Measurements from ENCODE around the gene LRRC32.

The LRRC32 gene

DNA sequence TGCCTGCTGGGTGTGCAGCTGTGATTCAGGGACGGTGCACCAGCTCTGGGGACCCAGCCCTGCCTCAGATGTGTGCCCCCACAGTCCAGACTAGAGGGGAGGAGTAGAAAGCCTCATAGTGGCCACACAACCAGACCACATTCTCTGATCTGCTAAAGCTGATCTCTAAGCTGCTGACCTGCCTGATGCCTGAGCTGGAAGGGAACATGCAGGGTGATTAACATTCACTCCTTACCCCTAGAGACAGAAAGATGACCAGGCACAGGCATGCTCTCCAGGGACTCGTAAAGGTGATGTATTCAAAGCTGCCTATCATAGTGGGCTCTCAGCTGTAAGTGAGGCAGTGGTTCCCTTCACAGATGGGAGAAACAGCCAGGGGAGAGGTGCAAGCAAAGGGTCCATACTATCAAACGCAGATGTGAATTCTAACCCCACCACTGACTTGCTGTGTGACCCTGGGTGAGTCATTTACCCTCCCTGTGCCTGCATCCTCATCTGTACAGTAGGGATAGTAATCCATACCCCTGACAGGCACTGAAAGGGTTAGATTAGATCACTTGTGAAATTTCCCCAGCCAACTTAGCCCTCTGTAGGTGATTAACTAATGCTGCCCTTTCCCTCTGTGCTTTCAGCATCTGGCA lies 29.0 kb upstream of the LRRC32 start:
- no peak for DNase-seq

DNA sequence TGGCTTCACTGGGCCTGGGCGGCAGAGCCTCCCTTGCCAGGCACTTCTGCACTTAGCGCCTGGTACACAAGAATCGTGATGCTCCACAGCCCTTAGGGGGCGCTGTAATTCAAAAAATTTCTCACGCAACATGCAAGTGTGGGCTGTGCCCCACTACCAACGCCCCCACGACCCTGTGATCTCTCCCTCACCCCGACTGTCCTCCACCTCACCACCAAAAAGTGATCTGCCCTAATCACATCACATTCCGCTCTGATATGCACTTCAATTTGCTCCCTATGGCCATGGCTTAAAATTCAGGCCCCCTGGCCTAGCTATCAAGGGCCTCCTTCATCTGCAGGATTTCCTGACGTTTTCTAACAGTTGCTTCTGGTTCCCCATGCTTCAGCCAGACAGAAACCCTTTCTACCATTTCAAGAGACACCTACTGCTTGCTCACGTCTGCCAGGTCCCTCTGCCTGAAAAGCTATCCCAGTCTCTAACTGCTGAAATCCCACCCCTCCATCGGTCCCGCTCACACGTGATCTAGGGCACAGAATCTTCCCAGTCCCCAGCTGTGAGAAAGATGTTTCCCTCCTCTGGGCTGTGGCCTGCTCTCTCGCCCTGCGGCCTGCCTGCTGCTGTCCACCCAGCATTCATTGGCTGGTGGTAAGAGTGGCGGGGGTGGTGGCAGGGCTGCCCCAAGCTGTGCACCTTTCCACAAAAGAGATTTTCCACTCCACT lies 27.9 kb upstream of the LRRC32 start:
- DNase-seq, result peak; percentile 36 to 49

DNA sequence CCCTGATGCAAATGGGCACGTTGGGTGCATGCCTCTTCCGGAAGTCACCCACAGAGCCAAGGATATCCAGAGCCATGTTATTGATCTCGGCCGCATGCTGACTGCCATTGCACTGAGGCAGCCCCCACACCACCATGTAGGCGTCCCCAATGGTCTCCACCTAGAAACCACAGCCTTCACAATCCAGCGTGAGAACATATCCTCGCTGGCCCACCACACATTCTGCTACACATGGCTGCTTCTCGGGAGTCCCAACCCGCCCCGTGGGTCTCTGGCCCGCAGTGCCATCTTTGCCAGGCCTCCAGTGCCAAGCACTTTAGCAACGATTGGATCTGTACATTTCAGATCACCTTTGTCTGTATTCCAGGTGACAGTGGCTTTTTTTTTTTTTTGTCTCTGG lies 26.2 kb upstream of the LRRC32 start:
- no peak for DNase-seq

DNA sequence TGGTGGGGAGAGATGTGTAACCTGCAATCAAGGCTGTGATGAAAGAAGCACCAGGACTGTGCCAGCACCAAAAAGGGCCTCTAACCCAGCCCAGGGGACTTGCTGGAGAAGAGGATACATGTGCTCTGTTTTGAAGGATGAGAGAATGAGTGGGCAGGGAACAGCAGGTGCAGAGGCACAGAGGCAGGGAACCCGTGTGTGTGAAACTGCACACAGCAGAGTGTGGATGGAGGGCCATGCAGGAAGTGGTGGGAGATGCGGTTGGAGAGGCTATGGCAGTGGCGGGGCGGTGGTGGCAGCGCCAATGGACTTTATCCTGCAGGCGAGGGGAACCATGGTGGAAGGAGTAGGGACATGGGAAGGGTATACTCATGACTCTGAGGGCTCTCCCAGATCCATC lies 25.2 kb upstream of the LRRC32 start:
- no peak for DNase-seq

DNA sequence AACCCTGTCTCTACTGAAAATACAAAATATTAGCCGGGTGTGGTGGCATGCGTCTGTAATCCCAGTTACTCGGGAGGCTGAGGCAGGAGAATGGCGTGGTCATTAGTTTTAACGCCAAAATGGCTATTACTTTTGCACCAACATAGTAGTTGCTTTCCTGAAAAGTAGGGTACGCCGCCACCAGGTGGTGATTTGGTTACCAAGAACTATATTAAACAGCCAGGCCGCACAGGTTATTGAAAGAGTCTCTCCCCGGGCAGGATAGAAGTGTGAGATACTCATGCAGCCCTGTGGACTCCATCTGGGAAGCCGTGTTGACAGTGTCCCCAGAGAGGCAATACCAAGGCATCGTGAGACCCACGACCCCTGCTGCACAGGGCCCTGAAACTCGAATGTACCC lies 24.6 kb upstream of the LRRC32 start:
- no peak for DNase-seq

DNA sequence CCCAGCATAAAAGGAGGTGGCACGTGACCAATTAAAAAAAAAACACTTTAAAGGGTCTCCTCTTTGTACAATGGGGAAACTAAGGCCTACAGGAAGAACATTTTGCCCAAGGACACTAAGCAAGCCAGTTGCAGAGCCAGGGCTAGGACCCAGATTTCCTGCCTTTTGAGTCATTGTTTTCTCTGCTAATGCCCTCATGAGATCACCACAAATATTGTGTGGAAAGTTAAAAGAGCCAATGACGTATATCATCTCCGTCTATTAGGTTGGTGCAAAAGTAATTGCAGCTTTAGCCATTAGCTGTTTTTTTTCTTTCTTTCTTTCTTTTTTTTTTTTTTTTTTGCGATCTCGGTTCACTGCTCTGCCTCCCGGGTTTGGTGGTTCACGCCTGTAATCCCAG lies 24.1 kb upstream of the LRRC32 start:
- DNase-seq, result no peak

DNA sequence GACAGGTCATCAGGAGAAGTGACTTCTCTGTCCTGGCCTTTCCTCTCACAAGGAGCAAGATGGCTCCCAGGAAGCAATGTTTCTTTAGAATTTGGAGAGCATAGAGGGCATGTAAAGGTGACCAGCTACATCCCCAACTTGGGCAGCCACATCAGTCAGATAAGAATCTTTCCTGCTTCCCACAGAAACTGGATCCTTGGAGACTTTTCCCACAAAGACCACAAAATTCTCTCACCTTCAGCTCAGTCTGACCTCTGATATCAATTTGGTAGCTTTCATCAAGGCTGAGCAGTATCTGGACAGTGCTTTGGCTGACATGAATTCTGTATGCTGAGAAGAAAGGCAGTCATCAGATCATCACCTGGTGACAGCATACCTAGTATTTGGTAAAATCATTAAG lies 23.3 kb upstream of the LRRC32 start:
- no peak for DNase-seq

DNA sequence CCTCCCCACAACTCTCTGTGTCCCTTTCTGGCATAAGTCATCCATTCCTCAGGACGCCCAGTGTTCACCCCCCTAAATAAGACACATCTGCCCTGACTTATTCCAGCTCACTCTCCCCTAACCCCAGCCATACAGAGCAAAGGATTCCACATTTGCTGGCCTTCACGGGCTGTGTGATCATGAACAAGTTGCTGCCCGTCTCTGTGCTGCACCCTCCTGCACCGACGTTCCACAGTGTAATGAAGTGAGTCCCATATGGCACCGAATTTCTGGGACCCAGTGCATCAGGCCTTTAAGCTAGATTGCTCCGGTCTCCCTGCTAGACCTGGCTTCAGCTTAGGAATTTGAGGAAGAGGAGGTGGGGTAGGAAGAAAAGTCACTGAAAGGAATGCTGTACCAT lies 22.4 kb upstream of the LRRC32 start:
- DNase-seq, result no peak

DNA sequence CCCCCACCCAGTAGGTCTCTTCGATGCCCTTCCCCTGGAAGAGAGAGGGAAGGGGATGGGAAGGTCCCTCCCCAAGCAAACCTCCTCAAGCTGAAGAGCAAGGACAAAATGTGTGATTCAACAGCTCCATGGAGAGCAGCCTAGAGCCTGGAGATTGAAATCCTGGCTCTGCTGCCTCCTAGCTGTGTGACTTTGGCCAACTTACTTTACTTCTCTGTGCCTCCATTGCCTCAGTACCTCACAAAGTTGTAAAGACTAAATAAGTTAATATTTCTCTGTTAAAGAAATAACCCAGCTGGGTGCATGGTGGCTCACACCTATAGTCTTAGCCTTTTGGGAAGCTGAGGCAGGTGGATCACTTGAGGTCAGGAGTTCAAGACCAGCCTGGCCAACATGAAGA lies 21.1 kb upstream of the LRRC32 start:
- no peak for DNase-seq

DNA sequence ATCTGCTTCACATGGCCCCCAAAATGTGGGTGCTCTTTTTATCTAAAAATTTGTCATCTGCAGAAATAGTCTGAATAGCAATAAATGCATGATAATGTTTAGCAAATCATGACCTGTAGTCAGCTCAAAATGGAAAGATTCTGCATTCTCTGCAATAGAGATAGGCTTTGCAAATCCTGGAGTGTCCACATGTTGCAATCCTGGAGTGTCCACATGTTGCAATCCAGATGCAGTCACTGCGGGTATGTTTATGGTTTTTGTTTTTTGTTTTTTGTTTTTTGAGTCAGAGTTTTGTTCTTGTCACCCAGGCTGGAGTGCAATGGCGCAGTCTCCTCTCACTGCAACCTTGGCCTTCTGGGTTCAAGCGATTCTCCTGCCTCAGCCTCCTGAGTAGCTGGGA lies 20.2 kb upstream of the LRRC32 start:
- DNase-seq, result no peak

DNA sequence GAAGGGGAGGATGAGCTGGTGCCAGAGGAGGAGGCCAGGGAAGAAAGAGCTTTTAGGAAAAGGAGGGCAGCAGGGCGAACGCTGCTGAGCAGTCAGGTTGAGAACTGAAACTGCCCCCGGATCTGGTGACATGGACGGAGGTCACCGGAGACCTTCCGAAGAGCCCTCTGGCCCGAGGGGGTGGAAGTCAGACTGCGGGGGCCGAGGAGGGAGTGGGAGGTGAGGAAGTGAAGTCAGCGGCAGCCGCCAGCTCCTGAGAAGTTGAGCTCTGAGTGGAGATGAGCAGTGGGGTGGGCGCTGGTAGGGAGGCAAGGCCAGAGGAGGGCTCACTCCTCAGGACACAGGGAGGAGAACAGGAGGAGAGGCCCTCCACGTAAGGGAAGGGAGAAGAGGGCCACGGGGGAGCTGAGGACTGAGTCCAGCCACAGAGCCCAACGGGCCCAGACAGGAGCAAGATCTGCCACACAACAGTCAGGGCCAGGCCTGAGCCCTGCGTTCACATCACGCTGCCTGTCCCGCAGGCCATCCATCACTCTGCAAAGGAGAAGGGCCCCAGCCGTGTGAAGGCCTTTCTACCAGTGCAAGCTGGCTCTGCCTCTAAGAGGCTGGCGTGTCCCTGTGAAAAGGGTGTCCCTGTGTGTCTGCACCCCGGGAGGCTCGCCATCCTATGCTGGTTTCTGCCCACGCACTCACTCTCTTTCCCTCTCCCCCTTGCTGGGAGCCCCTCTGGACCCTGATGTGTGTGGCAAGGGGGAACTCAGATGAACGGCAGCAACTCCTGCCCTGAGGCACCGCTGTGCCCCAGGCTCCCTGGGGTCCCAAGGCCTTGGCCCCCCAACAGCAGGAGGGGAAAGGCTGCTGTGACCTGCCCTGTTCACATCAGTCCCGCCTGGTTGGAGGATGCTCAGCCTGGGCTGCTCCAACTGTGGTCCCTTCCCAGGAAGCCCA lies 19.0 kb upstream of the LRRC32 start:
- no peak for DNase-seq

DNA sequence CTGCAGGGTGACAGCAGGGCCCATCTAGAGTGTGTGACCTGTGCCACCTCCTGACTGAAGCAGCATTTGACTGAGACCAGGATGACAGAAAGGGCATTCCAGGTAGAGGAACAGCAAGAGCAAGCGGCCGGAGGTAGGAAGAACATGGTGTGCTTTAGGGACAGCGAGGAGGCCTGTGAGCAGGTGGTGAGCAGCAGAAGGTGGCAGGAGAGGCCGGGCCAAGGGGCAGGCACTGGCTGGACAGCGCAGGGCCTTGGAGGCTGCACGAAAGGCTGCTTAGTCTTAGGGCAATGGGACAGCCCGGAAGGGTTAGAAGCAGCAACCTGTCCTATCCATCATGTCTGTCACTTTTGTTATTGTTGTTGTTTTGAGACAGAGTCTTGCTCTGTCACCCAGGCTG lies 17.6 kb upstream of the LRRC32 start:
- DNase-seq, result no peak

DNA sequence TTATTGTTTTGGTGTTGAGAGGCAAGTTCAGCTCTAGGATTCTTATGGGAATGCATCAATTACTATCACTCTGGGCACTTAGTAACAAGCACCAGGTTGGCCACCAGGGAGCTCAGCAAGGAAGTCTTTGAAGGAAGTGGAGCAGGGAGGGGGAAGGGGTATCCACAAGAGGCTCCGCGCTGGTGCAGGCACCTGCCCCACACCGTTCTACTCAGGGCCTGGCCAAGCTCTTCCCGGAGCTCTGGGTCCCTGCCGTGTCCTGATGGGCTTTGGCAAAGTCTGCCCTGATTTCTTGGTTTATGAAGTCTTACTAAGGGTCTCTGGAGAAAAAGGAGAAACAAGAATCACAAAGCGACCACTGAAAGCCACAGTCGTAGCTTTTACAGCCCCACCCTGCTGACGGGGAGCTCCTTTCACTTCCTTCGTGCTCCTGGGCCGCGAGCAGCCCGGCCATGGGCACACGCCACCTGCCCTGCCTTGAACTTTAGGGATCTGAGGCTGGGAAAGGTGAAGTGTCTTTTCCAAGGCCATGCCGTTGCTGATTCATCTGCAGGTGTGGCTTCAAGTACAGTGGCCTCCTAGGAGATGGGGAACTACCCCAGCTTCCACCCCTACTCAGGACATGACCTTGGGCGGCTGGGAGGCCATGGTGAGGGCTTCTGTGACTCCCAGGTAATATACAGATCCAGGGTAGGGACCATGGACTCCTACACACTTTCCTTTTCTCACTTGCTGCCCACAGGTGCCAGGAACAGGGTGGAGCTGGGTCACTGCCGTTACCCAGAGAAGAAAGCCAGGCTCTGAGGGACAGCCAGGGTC lies 15.9 kb upstream of the LRRC32 start:
- DNase-seq, result peak; percentile 55 to 61

DNA sequence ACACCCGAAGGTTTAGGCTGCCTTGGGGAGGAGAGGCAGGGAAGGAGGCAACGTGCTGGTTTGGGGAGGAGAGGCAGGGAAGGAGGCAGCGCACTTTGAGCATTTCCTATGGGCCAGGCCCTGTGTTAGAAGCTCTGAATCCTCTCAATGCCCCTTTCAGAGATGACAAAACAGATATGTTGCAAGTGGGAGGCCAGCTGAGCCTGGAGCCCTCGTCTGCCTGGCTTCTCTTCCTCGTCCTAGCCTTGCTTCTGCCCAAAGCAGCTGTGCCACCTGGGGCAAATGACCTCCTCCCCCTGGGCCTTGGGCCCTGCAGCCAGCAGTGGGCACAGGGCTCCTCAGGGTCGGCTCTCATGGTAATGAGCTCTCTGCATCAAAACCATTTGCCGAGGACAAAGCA lies 15.3 kb upstream of the LRRC32 start:
- peak in 1 of 2 experiments; percentile 61 for DNase-seq

DNA sequence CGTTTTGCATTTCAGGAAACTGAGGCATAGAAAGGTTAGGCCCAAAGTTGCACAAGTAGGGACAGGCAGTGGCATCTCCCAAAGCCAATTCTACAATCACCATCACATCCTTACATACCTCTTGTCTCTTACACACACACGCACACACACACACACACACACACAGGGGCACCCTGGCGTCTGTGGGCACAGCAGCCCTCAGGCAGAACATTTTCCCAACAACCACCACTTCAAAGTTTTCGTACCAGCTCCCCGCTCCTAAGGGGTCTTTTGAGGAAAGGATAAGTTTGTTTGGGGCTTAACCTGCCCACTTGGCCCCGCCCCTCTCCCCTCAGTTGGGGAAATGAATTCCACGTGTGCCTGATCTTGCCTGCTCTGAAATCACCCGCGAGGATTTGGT lies 14.7 kb upstream of the LRRC32 start:
- no peak for DNase-seq

DNA sequence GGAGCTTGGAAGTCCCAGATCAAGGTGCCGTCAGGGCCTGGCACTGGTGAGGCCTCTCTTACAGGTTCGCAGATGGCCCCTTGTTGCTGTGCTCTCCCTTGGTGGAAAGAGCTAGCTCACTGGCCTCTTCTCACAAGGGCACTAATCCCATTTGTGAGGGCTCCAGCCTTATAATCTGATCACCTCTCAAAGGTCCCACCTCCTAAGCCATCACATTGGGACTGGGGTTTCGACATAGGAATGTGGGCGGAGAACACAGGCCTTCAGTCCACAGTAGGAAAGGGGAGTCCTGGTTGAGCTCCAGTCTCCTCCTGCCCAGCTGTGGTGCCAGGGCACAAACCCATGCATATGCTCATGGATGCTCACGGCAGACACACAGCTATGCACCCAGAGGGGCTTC lies 14.0 kb upstream of the LRRC32 start:
- DNase-seq, result no peak

DNA sequence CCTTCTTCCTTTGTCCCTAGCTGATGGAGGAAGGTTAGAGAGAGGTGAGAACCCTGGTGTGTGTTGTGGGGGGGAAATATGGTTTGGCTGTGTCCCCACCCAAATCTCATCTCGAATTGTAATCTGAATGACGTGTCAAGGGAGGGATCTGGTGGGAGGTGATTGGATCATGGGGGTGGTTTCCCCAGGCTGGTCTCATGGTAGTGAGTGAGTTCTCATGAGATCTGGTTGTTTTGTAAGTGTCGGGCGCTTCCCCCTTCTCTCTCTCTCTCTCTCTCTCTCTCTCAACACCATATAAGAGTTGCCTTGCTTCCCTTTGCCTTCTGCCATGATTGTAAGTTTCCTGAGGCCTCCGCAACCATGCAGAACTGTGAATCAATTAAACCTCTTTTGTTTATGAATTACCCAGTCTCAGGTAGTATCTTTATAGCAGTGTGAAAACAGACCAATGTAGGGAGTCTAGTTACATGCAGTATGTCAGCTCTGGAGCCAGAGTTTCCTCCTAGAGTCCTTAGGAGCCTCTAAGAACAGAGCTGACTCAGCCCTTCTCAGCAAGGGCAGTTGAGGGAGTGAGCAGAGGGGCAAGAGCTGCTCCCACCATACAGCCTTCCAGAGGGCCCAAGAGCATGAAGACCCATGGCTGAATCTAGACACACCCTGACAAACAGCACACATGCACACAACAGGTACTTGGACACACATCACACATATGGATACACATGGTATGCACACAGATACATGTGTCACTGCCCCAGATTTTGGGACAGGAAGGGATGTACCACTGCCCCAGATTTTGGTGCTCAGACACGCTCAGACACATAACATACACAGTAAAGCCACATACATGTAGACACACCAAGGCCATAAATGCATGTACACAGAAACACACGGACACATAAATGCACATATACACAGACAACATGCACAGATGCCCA lies 12.9 kb upstream of the LRRC32 start:
- no peak for DNase-seq

DNA sequence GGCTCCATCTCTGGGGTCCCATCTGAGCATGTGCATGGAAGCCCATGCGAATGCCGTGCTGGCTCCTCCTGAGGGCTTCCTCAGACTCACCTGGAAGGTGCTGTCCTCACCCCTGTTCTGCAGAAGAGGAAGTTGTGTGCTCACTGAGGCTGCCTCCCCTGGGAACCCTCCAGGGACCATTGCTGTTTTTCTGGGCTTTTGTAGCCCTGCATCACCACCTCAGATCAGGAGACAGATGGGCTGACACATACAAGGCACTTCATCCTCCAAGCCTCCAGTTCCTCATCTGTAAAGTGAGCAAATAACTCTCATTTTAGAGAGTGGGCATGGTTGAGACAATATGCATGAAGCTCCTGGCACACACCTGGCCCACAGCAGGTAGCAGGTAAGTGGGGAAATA lies 12.1 kb upstream of the LRRC32 start:
- DNase-seq, result no peak

DNA sequence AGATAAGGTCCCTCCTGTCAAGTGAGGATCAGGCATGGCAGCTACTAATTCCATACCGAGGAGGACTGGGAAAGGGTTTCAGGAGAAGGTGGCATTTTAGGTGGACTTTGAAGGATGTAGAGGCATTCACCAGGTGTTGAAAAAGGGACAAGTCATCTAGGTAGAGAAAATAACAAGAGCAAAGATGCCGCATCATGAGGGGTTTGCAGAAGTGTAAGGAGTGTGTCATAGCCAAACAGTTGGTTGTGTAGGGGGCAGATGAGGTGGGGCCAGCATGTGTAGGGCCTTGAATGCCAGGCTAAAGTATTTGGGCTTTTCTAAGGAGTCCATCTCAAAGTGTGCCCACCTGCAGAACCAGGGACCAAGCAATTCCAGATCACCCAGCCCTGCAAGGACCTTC lies 11.6 kb upstream of the LRRC32 start:
- no peak for DNase-seq

DNA sequence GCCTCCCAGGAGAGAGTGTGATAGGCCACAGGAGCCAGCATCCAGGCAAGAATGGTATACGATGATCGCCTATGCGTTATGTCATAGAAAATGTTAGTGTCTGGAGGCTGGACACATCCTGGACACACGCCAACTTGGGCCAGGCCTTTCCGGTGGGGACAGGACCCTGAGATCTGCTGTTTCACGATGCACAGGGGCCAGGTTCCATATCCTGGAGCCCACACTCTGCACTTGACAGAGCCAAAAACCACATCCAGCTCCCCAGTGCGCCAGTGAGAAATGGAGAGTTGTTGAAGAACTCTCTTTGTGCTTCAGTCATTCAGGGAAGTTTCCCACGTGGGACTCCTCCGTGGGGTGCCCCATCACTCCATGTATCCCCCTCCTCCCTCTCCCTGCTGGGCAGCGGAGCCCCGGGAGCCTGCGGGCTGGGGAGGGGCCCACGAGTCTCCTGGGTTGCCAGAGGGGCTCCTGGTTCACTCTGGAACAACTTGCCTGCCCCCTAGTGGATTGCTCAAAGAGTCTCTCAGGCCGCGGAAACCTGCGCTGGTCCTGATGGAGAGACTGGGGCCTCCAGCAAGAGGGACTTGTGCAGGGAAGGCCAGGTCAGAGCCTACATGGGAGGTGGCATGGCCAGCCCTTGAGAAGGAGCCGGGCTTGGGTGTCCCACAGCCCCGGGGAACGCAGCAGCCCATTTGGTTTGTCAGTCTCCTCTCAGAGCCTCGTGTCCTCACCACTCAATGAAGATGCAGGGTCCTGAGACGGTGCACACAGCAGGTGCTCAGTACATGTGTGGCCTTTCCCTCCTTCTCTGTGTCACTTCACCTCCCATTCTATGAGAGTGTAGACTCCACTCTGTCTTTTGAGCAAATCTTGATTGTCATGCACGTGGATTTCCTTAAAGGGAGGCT lies 10.2 kb upstream of the LRRC32 start:
- DNase-seq, result peak; percentile 87 to 88

DNA sequence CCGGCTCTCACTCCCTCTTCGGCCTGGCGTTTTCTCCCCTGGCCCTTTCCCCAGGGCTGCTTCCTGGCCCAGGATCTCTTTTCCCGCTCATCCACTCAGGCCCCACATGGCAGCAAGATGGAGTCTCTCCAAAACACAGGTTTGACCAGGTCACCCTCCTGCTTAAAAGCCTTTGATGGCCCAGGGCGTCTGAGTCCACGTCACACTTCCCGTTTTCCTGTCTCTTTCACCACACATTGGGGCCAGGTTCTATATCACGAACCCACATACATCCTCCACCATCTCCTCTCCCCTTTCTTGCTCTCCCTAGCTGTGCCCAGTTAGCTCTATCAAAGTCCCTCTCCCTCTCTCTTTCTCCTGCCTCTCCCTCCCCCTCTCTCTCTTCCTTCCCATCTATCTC lies 7.8 kb upstream of the LRRC32 start:
- no peak for DNase-seq
